Thyroid gland (tissue), 4 donors: ENCODE data around the gene FEM1B. TPM values are rescaled to one million over a fixed set of nuclear protein-coding genes. Genes with fewer than 3 reads are reported as not detected.

Experiments used
- DNase-seq, 2 donors: peaks; one replicate each; pipeline ENCODE4 v3.0.0-alpha.2; 2019
- H3K27ac ChIP-seq, 3 donors: fragments of 200-600 bp; sonication (generic); 1 replicate in 2 of 3; 2 replicates in 1 of 3; pipeline ENCODE4 v1.5.1; 2016 to 2019; ENCODE audit warnings: mild to moderate bottlenecking in 1 of 3, moderate library complexity in 1 of 3
- H3K27me3 ChIP-seq: fragments of 200-600 bp; sonication (generic); one replicate; pipeline ENCODE4 v1.5.1; 2019
- H3K36me3 ChIP-seq, 2 donors: fragments of 200-600 bp; sonication (generic); one replicate each; pipeline ENCODE4 v1.5.1; 2016 to 2019
- H3K4me1 ChIP-seq, 2 donors: fragments of 200-600 bp; sonication (generic); one replicate each; pipeline ENCODE4 v1.5.1; 2017 to 2019
- H3K4me3 ChIP-seq, 3 donors: fragments of 200-600 bp; sonication (generic); replicated peaks in 1 of 3; 1 replicate in 2 of 3; 2 replicates in 1 of 3; pipeline ENCODE4 v1.5.1; 2016; ENCODE audit warnings: mild to moderate bottlenecking in 1 of 3
- H3K9me3 ChIP-seq: fragments of 200-600 bp; sonication (generic); one replicate; pipeline ENCODE4 v1.5.1; 2017
- CTCF ChIP-seq, 6 experiments: fragments of 200-600 bp in 3 of 6; fragments of 450-650 bp in 3 of 6; sonication (generic) in 3 of 6; IDR thresholded peaks; one replicate each; pipeline ENCODE4 v1.5.1; 2016 to 2019; ENCODE audit warnings: antibody characterized with exemption in 6 of 6, mild to moderate bottlenecking in 2 of 6, inconsistent platforms in 1 of 6, moderate library complexity in 1 of 6
- POLR2A ChIP-seq, 2 donors: fragments of 450-650 bp; IDR thresholded peaks; one replicate each; pipeline ENCODE4 v1.6.1; 2017; ENCODE audit warnings: antibody characterized with exemption in 2 of 2, mild to moderate bottlenecking in 2 of 2, moderate library complexity in 1 of 2
- whole genome bisulfite sequencing, 2 donors: methylation state at CpG; one replicate each; pipeline ENCODE4 v1.1.5; 2017; 5-methylcytosine and 5-hydroxymethylcytosine counted together
- intact Hi-C: fragments of 100-400 bp; cut with DNase I; formaldehyde crosslinking; loops from one replicate; pipeline ENCODE4 v1.15.1; 2023
- total RNA-seq, 4 donors: library from RNA; depleted of rRNA; stranded (reverse); fragments of >200 nt; gene quantifications; one replicate each; pipeline ENCODE4 v1.2.3, GENCODE V29; 2016

FEM1B gene
- total RNA-seq, 4 donors from 2014 or later: 43.2 to 60.4 (median 45.2) TPM

GRCh38 chr15:68295014-68295805 is 17.7 kb downstream of the FEM1B start:
- TF ChIP-seq CTCF (IDR thresholded peaks at IDR 0.05) (no peak), POLR2A (IDR thresholded peaks at IDR 0.05) (no peak)
- intact Hi-C loops: no loop called here
- no peak for DNase-seq
- H3K36me3 ChIP-seq: peaks cover 10 to 13% of the 10 kb centered on the region in 2 donors
- no peaks in the 10 kb centered on the region for H3K27me3 ChIP-seq
- H3K4me3 ChIP-seq: no peak overlapping the region
- no peak overlapping the region for H3K27ac ChIP-seq
- H3K9me3 ChIP-seq: no peaks in the 10 kb centered on the region
- H3K4me1 ChIP-seq: peaks cover 4 to 7% of the 10 kb centered on the region in 2 donors
- 75 to 86% methylated on average over 4 of the region's 4 CpGs for WGBS, 2 donors

- Histone ChIP-seq H3K4me1 (peaks cover 4 to 7% of the 10 kb centered on the region in 2 donors), H3K27me3 (no peaks in the 10 kb centered on the region), H3K4me3 (no peak overlapping the region), H3K27ac (no peak overlapping the region), H3K9me3 (no peaks in the 10 kb centered on the region), H3K36me3 (no peaks in the 10 kb centered on the region)
- WGBS, 2 donors: 95 to 96% methylated on average over 3 of the region's 3 CpGs
- no peak for DNase-seq
- intact Hi-C loops: no loop called here
- no peak for TF ChIP-seq CTCF (IDR thresholded peaks at IDR 0.05)
- no peak for TF ChIP-seq POLR2A (IDR thresholded peaks at IDR 0.05)
Observed at GRCh38 chr15:68298336-68298735, 20.8 kb downstream of the FEM1B start.

- DNase-seq: no peak
- H3K4me3 ChIP-seq: peak overlapping the region in 1 of 3 donors; percentile 4
- H3K27ac ChIP-seq: peak overlapping the region in 1 of 3 donors; percentile 21
- TF ChIP-seq CTCF (IDR thresholded peaks at IDR 0.05) (no peak), POLR2A (IDR thresholded peaks at IDR 0.05) (no peak)
- H3K36me3 ChIP-seq: no peaks in the 10 kb centered on the region
- H3K9me3 ChIP-seq: no peaks in the 10 kb centered on the region
- peaks cover 4 to 7% of the 10 kb centered on the region in 2 donors for H3K4me1 ChIP-seq
- H3K27me3 ChIP-seq: no peaks in the 10 kb centered on the region
- intact Hi-C loops: no loop called here
- WGBS, 2 donors: 50 to 56% methylated on average over 6 of the region's 6 CpGs
Observed at GRCh38 chr15:68298882-68299381, 21.4 kb downstream of the FEM1B start.

GRCh38 chr15:68299436-68299835 is 21.9 kb downstream of the FEM1B start:
- no peak for DNase-seq
- no peaks in the 10 kb centered on the region for H3K9me3 ChIP-seq
- H3K27ac ChIP-seq: peak overlapping the region in 1 of 3 donors; percentile 21
- peak overlapping the region in 1 of 3 donors; percentile 4 for H3K4me3 ChIP-seq
- intact Hi-C loops: no loop called here
- no peaks in the 10 kb centered on the region for H3K36me3 ChIP-seq
- peaks cover 4 to 7% of the 10 kb centered on the region in 2 donors for H3K4me1 ChIP-seq
- 72% methylated on average over 5 of the region's 5 CpGs for WGBS, 2 donors
- TF ChIP-seq POLR2A (IDR thresholded peaks at IDR 0.05): no peak
- no peak for TF ChIP-seq CTCF (IDR thresholded peaks at IDR 0.05)
- H3K27me3 ChIP-seq: no peaks in the 10 kb centered on the region
